Stomach (tissue), 4 donors: ENCODE measurements around the gene MRPL3.

ENCODE experiments used
- CTCF ChIP-seq, 7 experiments: fragments of 450-650 bp in 4 of 7; fragments of 200-600 bp in 3 of 7; sonication (generic) in 3 of 7; IDR thresholded peaks; one replicate each; pipeline ENCODE4 v1.5.1; 2016 to 2019; ENCODE audit warnings: antibody characterized with exemption in 7 of 7, control low read depth in 2 of 7, mild to moderate bottlenecking in 1 of 7
- EP300 ChIP-seq: sonication (generic); formaldehyde crosslinking; IDR thresholded peaks from one replicate; pipeline ENCODE4 v1.6.1; 2017; ENCODE audit warnings: antibody characterized with exemption
- POLR2AphosphoS5 ChIP-seq, 3 donors: sonication (generic); formaldehyde crosslinking; IDR thresholded peaks; one replicate each; pipeline ENCODE4 v1.6.1; 2016; ENCODE audit warnings: antibody characterized with exemption in 3 of 3

DNA sequence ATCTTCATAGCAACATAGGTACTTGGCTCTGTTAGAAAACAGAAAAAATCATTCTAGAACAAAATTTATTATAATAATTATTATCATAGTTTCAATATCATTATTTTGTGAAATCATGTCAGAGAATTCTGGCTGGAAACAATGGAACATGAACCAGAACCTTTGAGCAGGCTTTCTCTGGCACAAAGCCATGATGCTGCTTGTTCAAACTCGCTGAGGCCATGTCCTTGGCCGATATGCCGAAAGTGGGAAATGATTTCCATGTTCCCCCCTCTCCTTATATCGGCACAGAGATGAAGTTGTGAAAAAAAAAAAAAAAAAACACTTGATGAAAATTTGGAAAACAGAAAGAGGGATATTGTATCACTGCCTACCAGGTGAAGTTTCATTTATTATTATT, 49.0 kb upstream of the MRPL3 start:
- TF ChIP-seq CTCF (IDR thresholded peaks at IDR 0.05) (no peak), EP300 (no peak), POLR2AphosphoS5 (IDR thresholded peaks at IDR 0.05) (no peak)
